Esophagus muscularis mucosa (tissue), 4 donors: ENCODE data around the gene WT1. TPM values are rescaled to one million over a fixed set of nuclear protein-coding genes. Genes with fewer than 3 reads are reported as not detected.

Experiments used
- DNase-seq: peaks from one replicate; pipeline ENCODE4 v3.0.0-alpha.2; 2017; ENCODE audit errors: extremely low spot score
- H3K27ac ChIP-seq, 4 donors: fragments of 200-600 bp; sonication (generic); replicated peaks in 1 of 4; 1 replicate in 3 of 4; 2 replicates in 1 of 4; pipeline ENCODE4 v1.5.1; 2016 to 2019; ENCODE audit warnings: mild to moderate bottlenecking in 1 of 4
- H3K27me3 ChIP-seq, 4 donors: fragments of 200-600 bp; sonication (generic); one replicate each; pipeline versions ENCODE4 v1.5.1 to v1.6.0; 2016 to 2019
- H3K36me3 ChIP-seq, 4 donors: fragments of 200-600 bp; sonication (generic); one replicate each; pipeline ENCODE4 v1.5.1; 2016 to 2019
- H3K4me1 ChIP-seq, 4 donors: fragments of 200-600 bp; sonication (generic); one replicate each; pipeline ENCODE4 v1.5.1; 2016 to 2019
- H3K4me3 ChIP-seq, 4 donors: fragments of 200-600 bp; sonication (generic); 1 replicate in 2 of 4; 2 replicates in 2 of 4; pipeline ENCODE4 v1.5.1; 2016 to 2019; ENCODE audit warnings: mild to moderate bottlenecking in 4 of 4, moderate library complexity in 1 of 4
- H3K9me3 ChIP-seq, 4 donors: fragments of 200-600 bp; sonication (generic); 1 replicate in 3 of 4; 2 replicates in 1 of 4; pipeline ENCODE4 v1.5.1; 2016 to 2019
- CTCF ChIP-seq, 3 experiments: fragments of 200-600 bp in 2 of 3; fragments of 450-650 bp in 1 of 3; sonication (generic) in 2 of 3; IDR thresholded peaks; one replicate each; pipeline ENCODE4 v1.5.1; 2017 to 2019; ENCODE audit warnings: antibody characterized with exemption in 3 of 3, mild to moderate bottlenecking in 2 of 3, moderate library complexity in 1 of 3
- EP300 ChIP-seq: sonication (generic); formaldehyde crosslinking; IDR thresholded peaks from one replicate; pipeline ENCODE4 v1.6.1; 2017; ENCODE audit warnings: antibody characterized with exemption
- POLR2A ChIP-seq: fragments of 450-650 bp; IDR thresholded peaks from one replicate; pipeline ENCODE4 v1.6.1; 2017; ENCODE audit warnings: antibody characterized with exemption, moderate library complexity, mild to moderate bottlenecking, low read depth
- POLR2AphosphoS5 ChIP-seq, 2 donors: sonication (generic); formaldehyde crosslinking; IDR thresholded peaks; one replicate each; pipeline ENCODE4 v1.6.1; 2017; ENCODE audit warnings: antibody characterized with exemption in 2 of 2
- WGBS: methylation state at CpG from one replicate; pipeline ENCODE4 v1.1.5; 2018; 5-methylcytosine and 5-hydroxymethylcytosine counted together
- intact Hi-C: fragments of 100-400 bp; cut with DNase I; formaldehyde crosslinking; loops from one replicate; pipeline ENCODE4 v1.15.1; 2023
- total RNA-seq, 4 donors: library from RNA; depleted of rRNA; stranded (reverse); fragments of >200 nt; gene quantifications; one replicate each; pipeline versions ENCODE4 v1.1.0 to v1.2.1, GENCODE V29; 2016

WT1 gene
- total RNA-seq, 4 donors from 2014 or later, result 0.42 to 3.5 (median 3.1) TPM; not detected in 1

GRCh38 chr11:32462011-32462690, 26.8 kb upstream of the WT1 start:
- Histone ChIP-seq H3K36me3 (no peaks in the 10 kb centered on the region), H3K4me3 (no peak overlapping the region), H3K4me1 (no peaks in the 10 kb centered on the region), H3K9me3 (no peaks in the 10 kb centered on the region), H3K27me3 (peaks cover 0 to 12% (median 0%) of the 10 kb centered on the region in 4 donors), H3K27ac (no peak overlapping the region)
- 57% methylated on average over 9 of the region's 9 CpGs for WGBS
- no peak for TF ChIP-seq EP300
- TF ChIP-seq POLR2A, result no peak
- no peak for TF ChIP-seq CTCF (IDR thresholded peaks at IDR 0.05)
- TF ChIP-seq POLR2AphosphoS5 (IDR thresholded peaks at IDR 0.05), result no peak
- intact Hi-C loops, result no loop called here
- no peak for DNase-seq

- no peaks in the 10 kb centered on the region for H3K4me1 ChIP-seq
- no peak overlapping the region for H3K27ac ChIP-seq
- intact Hi-C loops, result no loop called here
- H3K9me3 ChIP-seq, result no peaks in the 10 kb centered on the region
- no peak for DNase-seq
- no peak overlapping the region for H3K4me3 ChIP-seq
- H3K27me3 ChIP-seq, result no peaks in the 10 kb centered on the region
- WGBS, result 84% methylated on average over 2 of the region's 2 CpGs
- no peak for TF ChIP-seq POLR2AphosphoS5 (IDR thresholded peaks at IDR 0.05)
- no peak for TF ChIP-seq POLR2A
- no peak for TF ChIP-seq CTCF (IDR thresholded peaks at IDR 0.05)
- no peak for TF ChIP-seq EP300
- no peaks in the 10 kb centered on the region for H3K36me3 ChIP-seq
Observed at GRCh38 chr11:32456864-32457263, 21.5 kb upstream of the WT1 start.

GRCh38 chr11:32454993-32455392, 19.7 kb upstream of the WT1 start:
- H3K4me3 ChIP-seq, result no peak overlapping the region
- H3K27me3 ChIP-seq, result peaks cover 0 to 14% (median 0%) of the 10 kb centered on the region in 4 donors
- intact Hi-C loops, result no loop called here
- no peak overlapping the region for H3K27ac ChIP-seq
- no peaks in the 10 kb centered on the region for H3K9me3 ChIP-seq
- no peak for TF ChIP-seq POLR2A
- no peak for TF ChIP-seq POLR2AphosphoS5 (IDR thresholded peaks at IDR 0.05)
- no peak for TF ChIP-seq CTCF (IDR thresholded peaks at IDR 0.05)
- no peak for TF ChIP-seq EP300
- no peaks in the 10 kb centered on the region for H3K36me3 ChIP-seq
- no peaks in the 10 kb centered on the region for H3K4me1 ChIP-seq
- WGBS, result 81% methylated on average over 2 of the region's 2 CpGs
- DNase-seq, result no peak

- Histone ChIP-seq H3K27me3 (peaks cover 0 to 20% (median 0%) of the 10 kb centered on the region in 4 donors), H3K9me3 (no peaks in the 10 kb centered on the region), H3K27ac (no peak overlapping the region), H3K36me3 (no peaks in the 10 kb centered on the region), H3K4me3 (no peak overlapping the region), H3K4me1 (no peaks in the 10 kb centered on the region)
- TF ChIP-seq CTCF (IDR thresholded peaks at IDR 0.05) (no peak), EP300 (no peak), POLR2AphosphoS5 (IDR thresholded peaks at IDR 0.05) (no peak), POLR2A (no peak)
- intact Hi-C loops, result no loop called here
- DNase-seq, result no peak
- WGBS, result 69% methylated on average over 4 of the region's 4 CpGs
Observed at GRCh38 chr11:32451808-32452207, 16.5 kb upstream of the WT1 start.

GRCh38 chr11:32450372-32450771, 15.0 kb upstream of the WT1 start:
- TF ChIP-seq CTCF (IDR thresholded peaks at IDR 0.05), result no peak
- no peak for TF ChIP-seq POLR2A
- TF ChIP-seq EP300, result no peak
- no peak for TF ChIP-seq POLR2AphosphoS5 (IDR thresholded peaks at IDR 0.05)
- no peak overlapping the region for H3K4me3 ChIP-seq
- no peaks in the 10 kb centered on the region for H3K9me3 ChIP-seq
- no peaks in the 10 kb centered on the region for H3K4me1 ChIP-seq
- intact Hi-C loops, result no loop called here
- H3K36me3 ChIP-seq, result no peaks in the 10 kb centered on the region
- no peak overlapping the region for H3K27ac ChIP-seq
- peaks cover 0 to 27% (median 0%) of the 10 kb centered on the region in 4 donors for H3K27me3 ChIP-seq
- DNase-seq, result no peak
- no CpG with 5 or more reads among the region's 1 CpG for WGBS
